Measurements from ENCODE around the gene AIFM2. TPM values are rescaled to one million over a fixed set of nuclear protein-coding genes. Genes with fewer than 3 reads are reported as not detected.

The AIFM2 gene
- total and polyA plus RNA-seq, 4 donors: 5.0 to 20.3 (median 9.7) TPM

Other genes starting within 250 kb of the AIFM2 start
- 1 to 10 TPM; 3.3 to 7.2 TPM for gene MACROH2A2, start 80.0 kb downstream of the AIFM2 start, total RNA-seq
- gene MACROH2A2, start 80.0 kb downstream of the AIFM2 start, polyA plus RNA-seq: 1 to 10 TPM; 1.2 to 3.5 TPM
- gene TYSND1, start 13.9 kb upstream of the AIFM2 start, total RNA-seq: 10 to 100 TPM in 1 of 2 donors, 1 to 10 TPM in 1; 9.5 to 11.3 TPM
- gene TYSND1, start 13.9 kb upstream of the AIFM2 start, polyA plus RNA-seq: 1 to 10 TPM; 3.9 to 4.9 TPM
- gene SAR1A, start 37.7 kb upstream of the AIFM2 start, total RNA-seq: 10 to 100 TPM; 58.0 to 58.4 TPM
- gene SAR1A, start 37.7 kb upstream of the AIFM2 start, polyA plus RNA-seq: 10 to 100 TPM; 34.9 to 45.2 TPM
- 10 to 100 TPM; 91.1 to 92.0 TPM for gene PPA1, start 100.6 kb upstream of the AIFM2 start, total RNA-seq
- gene PPA1, start 100.6 kb upstream of the AIFM2 start, polyA plus RNA-seq: 100 to 1,000 TPM; 107 to 111 TPM
- gene NPFFR1, start 151.2 kb upstream of the AIFM2 start, total RNA-seq: under 1 TPM in 1 of 2 donors, not detected in 1; under 0.01 TPM
- not detected for gene NPFFR1, start 151.2 kb upstream of the AIFM2 start, polyA plus RNA-seq
- 10 to 100 TPM in 1 of 2 donors, 1 to 10 TPM in 1; 9.3 to 13.4 TPM for gene LRRC20, start 249.8 kb upstream of the AIFM2 start, total RNA-seq
- gene LRRC20, start 249.8 kb upstream of the AIFM2 start, polyA plus RNA-seq: 10 to 100 TPM in 1 of 2 donors, 1 to 10 TPM in 1; 8.0 to 15.5 TPM

Data from liver (tissue), 4 donors.